Measurements from ENCODE around the gene TTLL9.
A peak's percentile ranks its signal among the peaks of the same experiment; 100 is the strongest.

DNA sequence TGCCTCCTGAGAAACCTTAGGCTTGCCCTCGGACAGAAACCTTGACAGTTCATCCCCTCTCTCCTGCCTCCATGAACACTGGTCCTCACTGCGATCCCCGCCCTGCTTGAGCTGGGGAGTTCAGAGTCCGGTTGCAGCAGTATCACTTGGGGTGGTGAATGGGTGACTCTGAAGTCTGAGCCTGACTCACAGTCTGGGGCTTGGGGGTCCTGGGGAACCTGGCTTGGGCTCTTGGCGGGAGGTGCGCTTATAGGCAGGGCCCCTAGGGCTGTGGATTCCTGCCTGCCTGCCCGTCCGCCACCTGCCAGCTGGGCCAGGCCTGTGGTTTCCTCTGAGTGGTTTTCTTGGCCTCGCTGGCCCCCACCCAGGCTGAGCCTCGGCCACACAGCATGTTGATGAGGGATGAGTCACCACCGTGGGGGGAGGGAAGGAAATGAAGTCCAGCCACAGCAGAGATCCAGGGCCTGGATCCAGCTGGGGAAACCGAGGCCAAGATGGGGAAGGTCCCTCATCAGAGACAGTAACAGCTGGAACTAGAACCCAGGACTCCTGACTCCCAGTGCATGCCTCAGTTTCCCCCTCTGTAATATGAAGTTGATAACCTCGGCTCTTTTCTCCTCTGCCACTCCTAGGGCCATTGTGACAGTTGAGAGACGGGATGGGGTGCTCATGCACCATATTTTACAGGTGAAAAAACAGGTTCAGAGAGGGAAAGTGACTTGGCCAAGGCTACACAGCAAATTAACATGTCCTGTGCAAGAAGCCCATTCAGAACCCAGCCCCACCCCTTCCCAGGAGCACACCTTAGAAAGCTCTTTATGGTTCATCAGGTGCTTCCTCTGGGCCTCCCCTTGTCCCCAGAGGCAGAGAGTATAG lies 34.2 kb upstream of the TTLL9 start:
- TF ChIP-seq SIN3A (IDR thresholded peaks at IDR 0.05; ENCODE audit: borderline replicate concordance, insufficient read depth, low read depth, low read length) (no peak), POLR2AphosphoS5 (IDR thresholded peaks at IDR 0.05; ENCODE audit: low read depth, low read length) (peak; percentile 83; the same call in 1 of the 2 replicates), TCF7L2 (IDR thresholded peaks at IDR 0.05; ENCODE audit: low read depth, low read length) (no peak)
- TF ChIP-seq, protein P1, sequence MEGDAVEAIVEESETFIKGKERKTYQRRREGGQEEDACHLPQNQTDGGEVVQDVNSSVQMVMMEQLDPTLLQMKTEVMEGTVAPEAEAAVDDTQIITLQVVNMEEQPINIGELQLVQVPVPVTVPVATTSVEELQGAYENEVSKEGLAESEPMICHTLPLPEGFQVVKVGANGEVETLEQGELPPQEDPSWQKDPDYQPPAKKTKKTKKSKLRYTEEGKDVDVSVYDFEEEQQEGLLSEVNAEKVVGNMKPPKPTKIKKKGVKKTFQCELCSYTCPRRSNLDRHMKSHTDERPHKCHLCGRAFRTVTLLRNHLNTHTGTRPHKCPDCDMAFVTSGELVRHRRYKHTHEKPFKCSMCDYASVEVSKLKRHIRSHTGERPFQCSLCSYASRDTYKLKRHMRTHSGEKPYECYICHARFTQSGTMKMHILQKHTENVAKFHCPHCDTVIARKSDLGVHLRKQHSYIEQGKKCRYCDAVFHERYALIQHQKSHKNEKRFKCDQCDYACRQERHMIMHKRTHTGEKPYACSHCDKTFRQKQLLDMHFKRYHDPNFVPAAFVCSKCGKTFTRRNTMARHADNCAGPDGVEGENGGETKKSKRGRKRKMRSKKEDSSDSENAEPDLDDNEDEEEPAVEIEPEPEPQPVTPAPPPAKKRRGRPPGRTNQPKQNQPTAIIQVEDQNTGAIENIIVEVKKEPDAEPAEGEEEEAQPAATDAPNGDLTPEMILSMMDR (IDR thresholded peaks at IDR 0.05): no peak

Measured in Panc1 (cell line).